Hepatocyte (in vitro differentiated cells): Measurements from ENCODE around the gene TRMT2A.

Experiments used
- CTCF ChIP-seq: fragments of 200-600 bp; sonication (generic); IDR thresholded peaks from 2 replicates; pipeline ENCODE4 v1.5.1; 2016; ENCODE audit warnings: antibody characterized with exemption, mild to moderate bottlenecking; ENCODE audit not compliant: poor library complexity
- EZH2 ChIP-seq: fragments of 200-600 bp; sonication (generic); IDR thresholded peaks from 2 replicates; pipeline ENCODE4 v1.6.1; 2016; ENCODE audit warnings: antibody characterized with exemption, mild to moderate bottlenecking, borderline replicate concordance

GRCh38 chr22:20079745-20080444, 37.1 kb downstream of the TRMT2A start, which contains the start of gene DGCR8:
- TF ChIP-seq EZH2 (no peak), CTCF (no peak)
